MM.1S (cell line): ENCODE data around the gene ZDHHC15.

ENCODE experiments used
- EZH2 ChIP-seq: fragments of 300-600 bp; sonication (generic); optimal IDR thresholded peaks from 2 replicates; pipeline ENCODE3; 2017; ENCODE audit warnings: low read depth, mild to moderate bottlenecking, antibody characterized with exemption, low read length, mixed read lengths
- EZH2phosphoT487 ChIP-seq: fragments of 300-600 bp; sonication (generic); IDR thresholded peaks from 2 replicates; pipeline ENCODE4 v1.6.1; 2018; ENCODE audit warnings: antibody characterized with exemption, low read length
- TF ChIP-seq, protein P1 (sequence below): fragments of 300-600 bp; sonication (generic); IDR thresholded peaks from 2 replicates; pipeline ENCODE4 v1.5.1; 2016; ENCODE audit warnings: antibody characterized with exemption, low read length, mixed read lengths

DNA sequence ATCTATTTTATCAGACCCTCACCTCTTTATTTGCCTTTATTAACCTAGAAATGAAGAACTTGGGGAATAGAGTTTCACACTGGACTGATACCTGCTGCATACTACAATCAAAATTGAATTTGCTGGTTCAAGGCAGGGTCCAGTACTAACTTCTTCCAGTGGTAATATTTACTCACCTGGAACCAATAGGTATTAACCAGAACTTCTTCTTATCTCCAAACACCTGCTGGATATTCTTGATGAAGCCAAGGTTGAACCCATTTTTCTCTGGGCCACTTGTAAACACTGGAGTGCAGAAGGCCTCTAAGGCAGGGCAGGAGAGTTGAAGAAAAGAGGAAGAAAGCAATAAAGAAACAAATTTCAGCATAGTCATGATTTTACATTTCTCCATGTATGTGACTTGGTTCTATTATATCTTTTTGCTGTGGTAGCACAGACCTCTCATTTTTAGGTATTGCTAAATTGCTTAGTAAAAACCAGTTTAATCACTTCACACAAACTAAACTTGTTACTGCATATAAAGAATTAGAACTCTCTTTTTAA lies 101.1 kb downstream of the ZDHHC15 start:
- TF ChIP-seq EZH2 (no peak), EZH2phosphoT487 (no peak)
- TF ChIP-seq, protein P1, sequence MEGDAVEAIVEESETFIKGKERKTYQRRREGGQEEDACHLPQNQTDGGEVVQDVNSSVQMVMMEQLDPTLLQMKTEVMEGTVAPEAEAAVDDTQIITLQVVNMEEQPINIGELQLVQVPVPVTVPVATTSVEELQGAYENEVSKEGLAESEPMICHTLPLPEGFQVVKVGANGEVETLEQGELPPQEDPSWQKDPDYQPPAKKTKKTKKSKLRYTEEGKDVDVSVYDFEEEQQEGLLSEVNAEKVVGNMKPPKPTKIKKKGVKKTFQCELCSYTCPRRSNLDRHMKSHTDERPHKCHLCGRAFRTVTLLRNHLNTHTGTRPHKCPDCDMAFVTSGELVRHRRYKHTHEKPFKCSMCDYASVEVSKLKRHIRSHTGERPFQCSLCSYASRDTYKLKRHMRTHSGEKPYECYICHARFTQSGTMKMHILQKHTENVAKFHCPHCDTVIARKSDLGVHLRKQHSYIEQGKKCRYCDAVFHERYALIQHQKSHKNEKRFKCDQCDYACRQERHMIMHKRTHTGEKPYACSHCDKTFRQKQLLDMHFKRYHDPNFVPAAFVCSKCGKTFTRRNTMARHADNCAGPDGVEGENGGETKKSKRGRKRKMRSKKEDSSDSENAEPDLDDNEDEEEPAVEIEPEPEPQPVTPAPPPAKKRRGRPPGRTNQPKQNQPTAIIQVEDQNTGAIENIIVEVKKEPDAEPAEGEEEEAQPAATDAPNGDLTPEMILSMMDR: no peak
